Esophagus mucosa (tissue), 1 donor: ENCODE measurements around the gene FLVCR1. TPM values are rescaled to one million over a fixed set of nuclear protein-coding genes. Genes with fewer than 3 reads are reported as not detected.

Experiments used
- total RNA-seq: library from RNA; stranded (reverse); gene quantifications from one replicate; pipeline ENCODE4 v1.2.4, GENCODE V29; 2023
- donor health status: DM: yes; HTN: yes; CAD: no.

The FLVCR1 gene
- total RNA-seq, 1 donor from 2014 or later: 5.0 TPM

Other genes starting within 250 kb of the FLVCR1 start
- 2.7 TPM for gene ATF3, start 249.5 kb upstream of the FLVCR1 start, total RNA-seq
- gene BATF3, start 158.4 kb upstream of the FLVCR1 start, total RNA-seq: 0.68 TPM
- gene NSL1, start 66.5 kb upstream of the FLVCR1 start, total RNA-seq: 12.9 TPM
- gene TATDN3, start 66.4 kb upstream of the FLVCR1 start, total RNA-seq: 8.4 TPM
- gene SPATA45, start 10.6 kb upstream of the FLVCR1 start, total RNA-seq: not detected
- 0.36 TPM for gene VASH2, start 92.3 kb downstream of the FLVCR1 start, total RNA-seq
- gene ANGEL2, start 157.6 kb downstream of the FLVCR1 start, total RNA-seq: 16.0 TPM
- gene RPS6KC1, start 193.0 kb downstream of the FLVCR1 start, total RNA-seq: 8.5 TPM